SK-N-SH treated with all-trans-retinoic acid at 6 μM for 48 hours (cell line): Measurements from ENCODE around the gene UBTD1.
A peak's percentile ranks its signal among the peaks of the same experiment; 100 is the strongest.

Source experiments
- ATAC-seq: fragments of 200-7000 bp; cut with Tn5 transposase; 3 replicates; pipeline ENCODE4 v1.9.1; 2020; ENCODE audit warnings: mild to moderate bottlenecking, moderate library complexity
- ARNTL ChIP-seq: fragments of 450-650 bp; formaldehyde crosslinking; IDR thresholded peaks from 2 replicates; pipeline ENCODE4 v1.5.0; 2020; ENCODE audit warnings: low read depth, mild to moderate bottlenecking, moderate library complexity, borderline replicate concordance
- BACH2 ChIP-seq: fragments of 250-450 bp; sonication (Bioruptor Pico); IDR thresholded peaks from 2 replicates; pipeline ENCODE4 v1.9.0; 2021; ENCODE audit warnings: mild to moderate bottlenecking, borderline replicate concordance
- CREB5 ChIP-seq: fragments of 250-450 bp; sonication (Bioruptor Pico); IDR thresholded peaks from 2 replicates; pipeline ENCODE4 v1.5.1; 2020; ENCODE audit warnings: low read depth, mild to moderate bottlenecking, moderate library complexity
- CSDC2 ChIP-seq: fragments of 250-450 bp; sonication (Bioruptor Pico); IDR thresholded peaks from 2 replicates; pipeline ENCODE4 v1.5.0; 2020; ENCODE audit warnings: mild to moderate bottlenecking, moderate library complexity
- ESRRG ChIP-seq: fragments of 250-450 bp; sonication (Bioruptor Pico); IDR thresholded peaks from 2 replicates; pipeline ENCODE4 v1.6.1; 2021; ENCODE audit warnings: mild to moderate bottlenecking
- GLIS3 ChIP-seq: fragments of 250-450 bp; sonication (Bioruptor Pico); IDR thresholded peaks from 2 replicates; pipeline ENCODE4 v1.5.0; 2020; ENCODE audit warnings: mild to moderate bottlenecking, moderate library complexity
- ISL1 ChIP-seq: fragments of 250-450 bp; sonication (Bioruptor Pico); IDR thresholded peaks from 2 replicates; pipeline ENCODE4 v2.1.2; 2022; ENCODE audit warnings: mild to moderate bottlenecking, moderate library complexity
- OSR1 ChIP-seq: fragments of 250-450 bp; sonication (Bioruptor Pico); IDR thresholded peaks from 2 replicates; pipeline ENCODE4 v1.8.0; 2022; ENCODE audit warnings: moderate library complexity, mild to moderate bottlenecking, inconsistent platforms
- RARB ChIP-seq: fragments of 250-450 bp; sonication (Bioruptor Pico); IDR thresholded peaks from 2 replicates; pipeline ENCODE4 v1.8.0; 2021; ENCODE audit warnings: mild to moderate bottlenecking, moderate library complexity
- TOX ChIP-seq: fragments of 250-450 bp; sonication (Bioruptor Pico); IDR thresholded peaks from 2 replicates; pipeline ENCODE4 v1.8.0; 2021; ENCODE audit warnings: mild to moderate bottlenecking, moderate library complexity, borderline replicate concordance
- TSHZ2 ChIP-seq: fragments of 250-450 bp; sonication (Bioruptor Pico); IDR thresholded peaks from 2 replicates; pipeline ENCODE4 v1.5.0; 2020; ENCODE audit warnings: mild to moderate bottlenecking, moderate library complexity
- ZC3H10 ChIP-seq: fragments of 250-450 bp; sonication (Bioruptor Pico); IDR thresholded peaks from 2 replicates; pipeline ENCODE4 v1.5.1; 2021; ENCODE audit warnings: mild to moderate bottlenecking, moderate library complexity
- ZFP3 ChIP-seq: fragments of 250-450 bp; sonication (Bioruptor Pico); IDR thresholded peaks from 2 replicates; pipeline ENCODE4 v1.5.0; 2020; ENCODE audit warnings: mild to moderate bottlenecking, moderate library complexity
- ZFP30 ChIP-seq: fragments of 450-650 bp; formaldehyde crosslinking; IDR thresholded peaks from 2 replicates; pipeline ENCODE4 v1.5.0; 2022; ENCODE audit warnings: mild to moderate bottlenecking, moderate library complexity
- ZNF565 ChIP-seq: fragments of 450-650 bp; formaldehyde crosslinking; conservative IDR thresholded peaks from 2 replicates; pipeline ENCODE4 v1.5.0; 2020; ENCODE audit warnings: low read depth, mild to moderate bottlenecking, moderate library complexity
- ZNF70 ChIP-seq: fragments of 450-650 bp; formaldehyde crosslinking; IDR thresholded peaks from 2 replicates; pipeline ENCODE4 v1.5.0; 2020; ENCODE audit warnings: mild to moderate bottlenecking, moderate library complexity
- ZNF8 ChIP-seq: fragments of 450-650 bp; formaldehyde crosslinking; IDR thresholded peaks from 2 replicates; pipeline ENCODE4 v1.5.0; 2020; ENCODE audit warnings: mild to moderate bottlenecking, moderate library complexity
- TF ChIP-seq, protein P1 (sequence below): fragments of 250-450 bp; sonication (Bioruptor Pico); IDR thresholded peaks from 2 replicates; pipeline ENCODE4 v1.8.0; 2021; ENCODE audit warnings: low read depth, mild to moderate bottlenecking, moderate library complexity, borderline replicate concordance
- TF ChIP-seq, protein P2 (sequence below): fragments of 250-450 bp; sonication (Bioruptor Pico); IDR thresholded peaks from 2 replicates; pipeline ENCODE4 v1.8.0; 2020; ENCODE audit warnings: mild to moderate bottlenecking, moderate library complexity, borderline replicate concordance
- TF ChIP-seq, protein P3 (sequence below): fragments of 250-450 bp; sonication (Bioruptor Pico); IDR thresholded peaks from 2 replicates; pipeline ENCODE4 v1.5.1; 2021; ENCODE audit warnings: mild to moderate bottlenecking, moderate library complexity

The UBTD1 gene, protein sequence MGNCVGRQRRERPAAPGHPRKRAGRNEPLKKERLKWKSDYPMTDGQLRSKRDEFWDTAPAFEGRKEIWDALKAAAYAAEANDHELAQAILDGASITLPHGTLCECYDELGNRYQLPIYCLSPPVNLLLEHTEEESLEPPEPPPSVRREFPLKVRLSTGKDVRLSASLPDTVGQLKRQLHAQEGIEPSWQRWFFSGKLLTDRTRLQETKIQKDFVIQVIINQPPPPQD

GRCh38 chr10:97498841-97499560 is at the start of gene UBTD1:
Gene UBTD1, plus strand, starts transcription at chr10:97498924. Its CDS starts 280 bp downstream, at chr10:97499204.
- ATAC-seq, result peak; percentile 89
- TF ChIP-seq, protein P1, sequence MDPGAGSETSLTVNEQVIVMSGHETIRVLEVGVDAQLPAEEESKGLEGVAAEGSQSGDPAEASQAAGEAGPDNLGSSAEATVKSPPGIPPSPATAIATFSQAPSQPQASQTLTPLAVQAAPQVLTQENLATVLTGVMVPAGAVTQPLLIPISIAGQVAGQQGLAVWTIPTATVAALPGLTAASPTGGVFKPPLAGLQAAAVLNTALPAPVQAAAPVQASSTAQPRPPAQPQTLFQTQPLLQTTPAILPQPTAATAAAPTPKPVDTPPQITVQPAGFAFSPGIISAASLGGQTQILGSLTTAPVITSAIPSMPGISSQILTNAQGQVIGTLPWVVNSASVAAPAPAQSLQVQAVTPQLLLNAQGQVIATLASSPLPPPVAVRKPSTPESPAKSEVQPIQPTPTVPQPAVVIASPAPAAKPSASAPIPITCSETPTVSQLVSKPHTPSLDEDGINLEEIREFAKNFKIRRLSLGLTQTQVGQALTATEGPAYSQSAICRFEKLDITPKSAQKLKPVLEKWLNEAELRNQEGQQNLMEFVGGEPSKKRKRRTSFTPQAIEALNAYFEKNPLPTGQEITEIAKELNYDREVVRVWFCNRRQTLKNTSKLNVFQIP (CRISPR knock-in tag), result no peak
- TF ChIP-seq ZNF565 (CRISPR knock-in tag) (no peak), ZFP3 (no peak), ZC3H10 (no peak), ESRRG (CRISPR knock-in tag) (no peak), GLIS3 (no peak), ZFP30 (CRISPR knock-in tag) (no peak), RARB (CRISPR knock-in tag) (no peak)
- TF ChIP-seq, protein P2, sequence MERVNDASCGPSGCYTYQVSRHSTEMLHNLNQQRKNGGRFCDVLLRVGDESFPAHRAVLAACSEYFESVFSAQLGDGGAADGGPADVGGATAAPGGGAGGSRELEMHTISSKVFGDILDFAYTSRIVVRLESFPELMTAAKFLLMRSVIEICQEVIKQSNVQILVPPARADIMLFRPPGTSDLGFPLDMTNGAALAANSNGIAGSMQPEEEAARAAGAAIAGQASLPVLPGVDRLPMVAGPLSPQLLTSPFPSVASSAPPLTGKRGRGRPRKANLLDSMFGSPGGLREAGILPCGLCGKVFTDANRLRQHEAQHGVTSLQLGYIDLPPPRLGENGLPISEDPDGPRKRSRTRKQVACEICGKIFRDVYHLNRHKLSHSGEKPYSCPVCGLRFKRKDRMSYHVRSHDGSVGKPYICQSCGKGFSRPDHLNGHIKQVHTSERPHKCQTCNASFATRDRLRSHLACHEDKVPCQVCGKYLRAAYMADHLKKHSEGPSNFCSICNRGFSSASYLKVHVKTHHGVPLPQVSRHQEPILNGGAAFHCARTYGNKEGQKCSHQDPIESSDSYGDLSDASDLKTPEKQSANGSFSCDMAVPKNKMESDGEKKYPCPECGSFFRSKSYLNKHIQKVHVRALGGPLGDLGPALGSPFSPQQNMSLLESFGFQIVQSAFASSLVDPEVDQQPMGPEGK (CRISPR knock-in tag), result peak; percentile 49; the same call in 1 of the 2 replicates

DNA sequence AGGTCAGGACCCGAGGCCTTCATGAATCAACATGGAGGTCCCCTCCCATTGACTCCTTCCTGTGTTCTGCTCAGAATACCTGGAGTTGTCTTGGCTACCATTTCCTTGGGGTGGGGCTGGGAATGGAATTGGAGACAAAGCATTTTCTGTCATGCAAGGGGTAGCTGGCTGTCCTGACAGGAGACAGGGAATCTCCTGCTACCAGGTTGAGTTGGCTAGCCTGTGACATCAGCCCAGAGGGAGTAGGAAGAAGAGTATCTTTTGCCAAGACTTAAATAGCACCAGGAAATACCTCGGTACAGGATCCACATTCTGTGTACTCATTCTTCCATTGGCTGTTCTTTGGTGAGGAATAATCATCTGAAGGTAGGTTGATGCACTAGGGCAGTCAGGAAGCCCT is 47.9 kb upstream of the UBTD1 start:
- TF ChIP-seq ZC3H10 (no peak), TOX (no peak), BACH2 (CRISPR knock-in tag) (no peak), OSR1 (no peak), ZNF8 (CRISPR knock-in tag) (no peak), ISL1 (CRISPR knock-in tag) (no peak), ARNTL (CRISPR knock-in tag) (no peak), TSHZ2 (CRISPR knock-in tag) (no peak), CREB5 (no peak), CSDC2 (CRISPR knock-in tag) (no peak), ZNF70 (no peak), RARB (CRISPR knock-in tag) (no peak), ESRRG (CRISPR knock-in tag) (no peak)
- TF ChIP-seq, protein P3, sequence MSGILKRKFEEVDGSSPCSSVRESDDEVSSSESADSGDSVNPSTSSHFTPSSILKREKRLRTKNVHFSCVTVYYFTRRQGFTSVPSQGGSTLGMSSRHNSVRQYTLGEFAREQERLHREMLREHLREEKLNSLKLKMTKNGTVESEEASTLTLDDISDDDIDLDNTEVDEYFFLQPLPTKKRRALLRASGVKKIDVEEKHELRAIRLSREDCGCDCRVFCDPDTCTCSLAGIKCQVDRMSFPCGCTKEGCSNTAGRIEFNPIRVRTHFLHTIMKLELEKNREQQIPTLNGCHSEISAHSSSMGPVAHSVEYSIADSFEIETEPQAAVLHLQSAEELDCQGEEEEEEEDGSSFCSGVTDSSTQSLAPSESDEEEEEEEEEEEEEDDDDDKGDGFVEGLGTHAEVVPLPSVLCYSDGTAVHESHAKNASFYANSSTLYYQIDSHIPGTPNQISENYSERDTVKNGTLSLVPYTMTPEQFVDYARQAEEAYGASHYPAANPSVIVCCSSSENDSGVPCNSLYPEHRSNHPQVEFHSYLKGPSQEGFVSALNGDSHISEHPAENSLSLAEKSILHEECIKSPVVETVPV (CRISPR knock-in tag), result no peak
- ATAC-seq, result no peak

GRCh38 chr10:97451605-97452004 is 47.1 kb upstream of the UBTD1 start:
- ATAC-seq, result no peak
- TF ChIP-seq ZFP30 (CRISPR knock-in tag), result no peak
- TF ChIP-seq ZNF70, result no peak
